ENCODE results near the gene AGBL1. TPM values are rescaled to one million over a fixed set of nuclear protein-coding genes. Genes with fewer than 3 reads are reported as not detected.

Gene AGBL1
- total and polyA plus RNA-seq, 2 experiments from 2014 or later = 0.03 TPM; not detected in 1

DNA sequence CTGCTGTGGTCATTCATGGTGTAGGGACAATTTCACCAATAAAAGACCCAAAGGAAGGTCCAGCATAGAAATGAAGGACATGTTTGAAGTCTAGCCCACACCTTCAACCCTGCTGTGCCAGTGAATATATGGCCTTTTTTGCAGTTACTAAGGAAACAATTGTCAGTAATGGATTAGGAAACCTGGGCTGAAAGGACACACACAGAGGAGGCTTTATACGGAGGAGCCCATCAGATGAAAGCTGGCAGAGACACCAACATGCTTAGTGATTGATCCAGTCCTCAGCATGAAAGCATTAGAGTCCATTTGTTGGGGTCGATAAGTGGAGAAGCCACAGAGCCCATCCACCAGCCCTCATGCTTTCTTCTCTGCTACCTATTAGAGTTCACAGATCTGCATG lies 584.3 kb downstream of the AGBL1 start (continued):
- TF ChIP-seq, protein P1, sequence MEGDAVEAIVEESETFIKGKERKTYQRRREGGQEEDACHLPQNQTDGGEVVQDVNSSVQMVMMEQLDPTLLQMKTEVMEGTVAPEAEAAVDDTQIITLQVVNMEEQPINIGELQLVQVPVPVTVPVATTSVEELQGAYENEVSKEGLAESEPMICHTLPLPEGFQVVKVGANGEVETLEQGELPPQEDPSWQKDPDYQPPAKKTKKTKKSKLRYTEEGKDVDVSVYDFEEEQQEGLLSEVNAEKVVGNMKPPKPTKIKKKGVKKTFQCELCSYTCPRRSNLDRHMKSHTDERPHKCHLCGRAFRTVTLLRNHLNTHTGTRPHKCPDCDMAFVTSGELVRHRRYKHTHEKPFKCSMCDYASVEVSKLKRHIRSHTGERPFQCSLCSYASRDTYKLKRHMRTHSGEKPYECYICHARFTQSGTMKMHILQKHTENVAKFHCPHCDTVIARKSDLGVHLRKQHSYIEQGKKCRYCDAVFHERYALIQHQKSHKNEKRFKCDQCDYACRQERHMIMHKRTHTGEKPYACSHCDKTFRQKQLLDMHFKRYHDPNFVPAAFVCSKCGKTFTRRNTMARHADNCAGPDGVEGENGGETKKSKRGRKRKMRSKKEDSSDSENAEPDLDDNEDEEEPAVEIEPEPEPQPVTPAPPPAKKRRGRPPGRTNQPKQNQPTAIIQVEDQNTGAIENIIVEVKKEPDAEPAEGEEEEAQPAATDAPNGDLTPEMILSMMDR (conservative IDR thresholded peaks at IDR 0.05; ENCODE audit: low read depth in 2 of 2) = no peak
- no peak for TF ChIP-seq JUNB (IDR thresholded peaks at IDR 0.05; ENCODE audit: unreplicated experiment)
- TF ChIP-seq STAT1 (IDR thresholded peaks at IDR 0.05; ENCODE audit: unreplicated experiment) = no peak
- TF ChIP-seq, protein P2, sequence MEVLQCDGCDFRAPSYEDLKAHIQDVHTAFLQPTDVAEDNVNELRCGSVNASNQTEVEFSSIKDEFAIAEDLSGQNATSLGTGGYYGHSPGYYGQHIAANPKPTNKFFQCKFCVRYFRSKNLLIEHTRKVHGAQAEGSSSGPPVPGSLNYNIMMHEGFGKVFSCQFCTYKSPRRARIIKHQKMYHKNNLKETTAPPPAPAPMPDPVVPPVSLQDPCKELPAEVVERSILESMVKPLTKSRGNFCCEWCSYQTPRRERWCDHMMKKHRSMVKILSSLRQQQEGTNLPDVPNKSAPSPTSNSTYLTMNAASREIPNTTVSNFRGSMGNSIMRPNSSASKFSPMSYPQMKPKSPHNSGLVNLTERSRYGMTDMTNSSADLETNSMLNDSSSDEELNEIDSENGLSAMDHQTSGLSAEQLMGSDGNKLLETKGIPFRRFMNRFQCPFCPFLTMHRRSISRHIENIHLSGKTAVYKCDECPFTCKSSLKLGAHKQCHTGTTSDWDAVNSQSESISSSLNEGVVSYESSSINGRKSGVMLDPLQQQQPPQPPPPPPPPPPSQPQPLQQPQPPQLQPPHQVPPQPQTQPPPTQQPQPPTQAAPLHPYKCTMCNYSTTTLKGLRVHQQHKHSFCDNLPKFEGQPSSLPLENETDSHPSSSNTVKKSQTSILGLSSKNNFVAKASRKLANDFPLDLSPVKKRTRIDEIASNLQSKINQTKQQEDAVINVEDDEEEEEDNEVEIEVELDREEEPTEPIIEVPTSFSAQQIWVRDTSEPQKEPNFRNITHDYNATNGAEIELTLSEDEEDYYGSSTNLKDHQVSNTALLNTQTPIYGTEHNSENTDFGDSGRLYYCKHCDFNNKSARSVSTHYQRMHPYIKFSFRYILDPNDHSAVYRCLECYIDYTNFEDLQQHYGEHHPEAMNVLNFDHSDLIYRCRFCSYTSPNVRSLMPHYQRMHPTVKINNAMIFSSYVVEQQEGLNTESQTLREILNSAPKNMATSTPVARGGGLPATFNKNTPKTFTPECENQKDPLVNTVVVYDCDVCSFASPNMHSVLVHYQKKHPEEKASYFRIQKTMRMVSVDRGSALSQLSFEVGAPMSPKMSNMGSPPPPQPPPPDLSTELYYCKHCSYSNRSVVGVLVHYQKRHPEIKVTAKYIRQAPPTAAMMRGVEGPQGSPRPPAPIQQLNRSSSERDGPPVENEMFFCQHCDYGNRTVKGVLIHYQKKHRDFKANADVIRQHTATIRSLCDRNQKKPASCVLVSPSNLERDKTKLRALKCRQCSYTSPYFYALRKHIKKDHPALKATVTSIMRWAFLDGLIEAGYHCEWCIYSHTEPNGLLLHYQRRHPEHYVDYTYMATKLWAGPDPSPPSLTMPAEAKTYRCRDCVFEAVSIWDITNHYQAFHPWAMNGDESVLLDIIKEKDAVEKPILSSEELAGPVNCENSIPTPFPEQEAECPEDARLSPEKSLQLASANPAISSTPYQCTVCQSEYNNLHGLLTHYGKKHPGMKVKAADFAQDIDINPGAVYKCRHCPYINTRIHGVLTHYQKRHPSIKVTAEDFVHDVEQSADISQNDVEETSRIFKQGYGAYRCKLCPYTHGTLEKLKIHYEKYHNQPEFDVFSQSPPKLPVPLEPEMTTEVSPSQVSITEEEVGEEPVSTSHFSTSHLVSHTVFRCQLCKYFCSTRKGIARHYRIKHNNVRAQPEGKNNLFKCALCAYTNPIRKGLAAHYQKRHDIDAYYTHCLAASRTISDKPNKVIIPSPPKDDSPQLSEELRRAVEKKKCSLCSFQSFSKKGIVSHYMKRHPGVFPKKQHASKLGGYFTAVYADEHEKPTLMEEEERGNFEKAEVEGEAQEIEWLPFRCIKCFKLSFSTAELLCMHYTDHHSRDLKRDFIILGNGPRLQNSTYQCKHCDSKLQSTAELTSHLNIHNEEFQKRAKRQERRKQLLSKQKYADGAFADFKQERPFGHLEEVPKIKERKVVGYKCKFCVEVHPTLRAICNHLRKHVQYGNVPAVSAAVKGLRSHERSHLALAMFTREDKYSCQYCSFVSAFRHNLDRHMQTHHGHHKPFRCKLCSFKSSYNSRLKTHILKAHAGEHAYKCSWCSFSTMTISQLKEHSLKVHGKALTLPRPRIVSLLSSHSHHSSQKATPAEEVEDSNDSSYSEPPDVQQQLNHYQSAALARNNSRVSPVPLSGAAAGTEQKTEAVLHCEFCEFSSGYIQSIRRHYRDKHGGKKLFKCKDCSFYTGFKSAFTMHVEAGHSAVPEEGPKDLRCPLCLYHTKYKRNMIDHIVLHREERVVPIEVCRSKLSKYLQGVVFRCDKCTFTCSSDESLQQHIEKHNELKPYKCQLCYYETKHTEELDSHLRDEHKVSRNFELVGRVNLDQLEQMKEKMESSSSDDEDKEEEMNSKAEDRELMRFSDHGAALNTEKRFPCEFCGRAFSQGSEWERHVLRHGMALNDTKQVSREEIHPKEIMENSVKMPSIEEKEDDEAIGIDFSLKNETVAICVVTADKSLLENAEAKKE (CRISPR knock-in tag; IDR thresholded peaks at IDR 0.05) = no peak
- TF ChIP-seq POLR2AphosphoS5 (IDR thresholded peaks at IDR 0.05; ENCODE audit: low read depth) = no peak

DNA sequence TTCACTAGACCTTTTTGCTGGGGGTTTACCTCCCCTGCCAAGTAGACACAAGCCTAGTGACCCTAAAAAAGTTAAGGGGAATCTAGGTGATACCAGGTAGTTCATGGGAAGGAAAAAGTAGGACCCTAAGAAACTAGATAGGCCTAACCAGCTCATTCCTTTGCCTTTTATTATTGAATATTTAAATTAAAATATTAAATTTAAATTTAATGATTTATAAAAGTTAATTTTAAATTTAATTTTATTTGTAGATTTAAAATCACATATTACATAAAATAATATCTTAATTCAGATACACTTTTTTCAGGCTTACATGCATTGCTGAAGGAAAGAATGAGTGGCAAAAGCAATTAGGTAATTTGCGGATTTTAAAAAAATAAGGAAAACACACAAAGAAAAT lies 584.9 kb downstream of the AGBL1 start:
- Histone ChIP-seq H3K27ac (ENCODE audit: low read depth) (no peak overlapping the region), H3K27me3 (ENCODE audit: insufficient read depth) (no peaks in the 10 kb centered on the region), H3K4me3 (no peak overlapping the region), H3F3A (replicated peaks; ENCODE audit: low read depth) (no peaks in the 10 kb centered on the region), H3K4me1 (ENCODE audit: insufficient read depth) (no peaks in the 10 kb centered on the region; the same call in 1 of the 2 replicates), H3K79me2 (replicated peaks; ENCODE audit: insufficient read depth) (no peaks in the 10 kb centered on the region), H3K9me2 (ENCODE audit: insufficient read depth) (peaks cover 10% of the 10 kb centered on the region; the same call in 1 of the 2 replicates), H3K36me3 (ENCODE audit: insufficient read depth) (no peaks in the 10 kb centered on the region), H3K4me2 (no peak overlapping the region), H2AFZ (no peak overlapping the region), H4K20me1 (replicated peaks; ENCODE audit: insufficient read depth) (no peaks in the 10 kb centered on the region)
- H3K36me3 Mint-ChIP-seq (ENCODE audit: low read depth) = no peaks in the 10 kb centered on the region
- H3K4me3 Mint-ChIP-seq = no peak overlapping the region
- DNase-seq (ENCODE audit: low spot score) (no peak), ATAC-seq (no peak)
- no peaks in the 10 kb centered on the region for H3K27me3 Mint-ChIP-seq (ENCODE audit: insufficient read depth, low read depth, poor library complexity)
- H3K4me1 Mint-ChIP-seq = peaks cover 15% of the 10 kb centered on the region
- TF ChIP-seq POLR2AphosphoS5 (IDR thresholded peaks at IDR 0.05; ENCODE audit: low read depth) = no peak
- TF ChIP-seq, protein P3, sequence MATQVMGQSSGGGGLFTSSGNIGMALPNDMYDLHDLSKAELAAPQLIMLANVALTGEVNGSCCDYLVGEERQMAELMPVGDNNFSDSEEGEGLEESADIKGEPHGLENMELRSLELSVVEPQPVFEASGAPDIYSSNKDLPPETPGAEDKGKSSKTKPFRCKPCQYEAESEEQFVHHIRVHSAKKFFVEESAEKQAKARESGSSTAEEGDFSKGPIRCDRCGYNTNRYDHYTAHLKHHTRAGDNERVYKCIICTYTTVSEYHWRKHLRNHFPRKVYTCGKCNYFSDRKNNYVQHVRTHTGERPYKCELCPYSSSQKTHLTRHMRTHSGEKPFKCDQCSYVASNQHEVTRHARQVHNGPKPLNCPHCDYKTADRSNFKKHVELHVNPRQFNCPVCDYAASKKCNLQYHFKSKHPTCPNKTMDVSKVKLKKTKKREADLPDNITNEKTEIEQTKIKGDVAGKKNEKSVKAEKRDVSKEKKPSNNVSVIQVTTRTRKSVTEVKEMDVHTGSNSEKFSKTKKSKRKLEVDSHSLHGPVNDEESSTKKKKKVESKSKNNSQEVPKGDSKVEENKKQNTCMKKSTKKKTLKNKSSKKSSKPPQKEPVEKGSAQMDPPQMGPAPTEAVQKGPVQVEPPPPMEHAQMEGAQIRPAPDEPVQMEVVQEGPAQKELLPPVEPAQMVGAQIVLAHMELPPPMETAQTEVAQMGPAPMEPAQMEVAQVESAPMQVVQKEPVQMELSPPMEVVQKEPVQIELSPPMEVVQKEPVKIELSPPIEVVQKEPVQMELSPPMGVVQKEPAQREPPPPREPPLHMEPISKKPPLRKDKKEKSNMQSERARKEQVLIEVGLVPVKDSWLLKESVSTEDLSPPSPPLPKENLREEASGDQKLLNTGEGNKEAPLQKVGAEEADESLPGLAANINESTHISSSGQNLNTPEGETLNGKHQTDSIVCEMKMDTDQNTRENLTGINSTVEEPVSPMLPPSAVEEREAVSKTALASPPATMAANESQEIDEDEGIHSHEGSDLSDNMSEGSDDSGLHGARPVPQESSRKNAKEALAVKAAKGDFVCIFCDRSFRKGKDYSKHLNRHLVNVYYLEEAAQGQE (IDR thresholded peaks at IDR 0.05; ENCODE audit: unreplicated experiment) = no peak
- TF ChIP-seq, protein P1 (conservative IDR thresholded peaks at IDR 0.05; ENCODE audit: low read depth in 2 of 2) = no peak
- no peak for TF ChIP-seq EZH2phosphoT487 (IDR thresholded peaks at IDR 0.05; ENCODE audit: unreplicated experiment)
- TF ChIP-seq CREB1 (CRISPR knock-in tag; IDR thresholded peaks at IDR 0.05; ENCODE audit: low read depth) = no peak
- H3K27ac Mint-ChIP-seq = no peak overlapping the region
- peaks cover 2% of the 10 kb centered on the region; the same call in 1 of the 3 replicates for H3K9me3 Mint-ChIP-seq

All from GM23338 (cell line).